IPS-NIHi7 (cell line): ENCODE data around the gene ETV7.
"Not testable (repeated sequence)": the region's sequence is repeated elsewhere in the genome, so short reads cannot be mapped to it uniquely, and the experiment has no call there.

Experiments
- DNase-seq: peaks from one replicate; pipeline ENCODE4 v3.0.0; 2012; ENCODE audit warnings: mixed read lengths; ENCODE audit errors: extremely low spot score

ETV7 gene

GRCh38 chr6:36340618-36341454, 46.6 kb downstream of the ETV7 start:
- DNase-seq = peak; percentile 81

- DNase-seq = no peak
Observed at GRCh38 chr6:36340306-36340617, 47.2 kb downstream of the ETV7 start.

DNA sequence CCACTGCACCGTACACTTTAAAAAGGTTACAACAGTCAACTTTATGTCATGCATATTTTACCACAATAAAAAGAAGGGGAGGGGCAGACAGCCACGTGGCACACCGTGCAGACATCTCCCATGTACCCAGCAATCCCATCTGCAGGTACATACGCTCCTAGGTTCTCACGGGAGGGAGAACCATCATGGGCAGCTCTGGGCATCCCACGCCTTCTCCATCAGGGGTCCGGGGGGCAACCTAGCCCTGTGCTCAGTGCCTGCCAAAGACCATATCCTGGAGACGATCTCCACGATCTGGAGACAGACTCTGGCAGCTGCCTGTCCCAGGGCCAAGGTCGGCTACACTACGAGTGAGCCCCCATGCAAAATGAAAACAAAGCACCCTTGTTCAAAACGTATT, 48.3 kb downstream of the ETV7 start:
- no peak for DNase-seq

- not testable (repeated sequence) for DNase-seq
Observed at GRCh38 chr6:36338223-36338622, 49.2 kb downstream of the ETV7 start.

GRCh38 chr6:36337814-36338213, 49.7 kb downstream of the ETV7 start:
- no peak for DNase-seq

- DNase-seq = no peak
Observed at GRCh38 chr6:36336779-36337241, 50.7 kb downstream of the ETV7 start, which contains the start of gene BNIP5. Gene BNIP5, minus strand, starts transcription at chr6:36336888. Its CDS starts 6,198 bp downstream, at chr6:36330690.

GRCh38 chr6:36336208-36336710, 51.2 kb downstream of the ETV7 start:
- no peak for DNase-seq

DNA sequence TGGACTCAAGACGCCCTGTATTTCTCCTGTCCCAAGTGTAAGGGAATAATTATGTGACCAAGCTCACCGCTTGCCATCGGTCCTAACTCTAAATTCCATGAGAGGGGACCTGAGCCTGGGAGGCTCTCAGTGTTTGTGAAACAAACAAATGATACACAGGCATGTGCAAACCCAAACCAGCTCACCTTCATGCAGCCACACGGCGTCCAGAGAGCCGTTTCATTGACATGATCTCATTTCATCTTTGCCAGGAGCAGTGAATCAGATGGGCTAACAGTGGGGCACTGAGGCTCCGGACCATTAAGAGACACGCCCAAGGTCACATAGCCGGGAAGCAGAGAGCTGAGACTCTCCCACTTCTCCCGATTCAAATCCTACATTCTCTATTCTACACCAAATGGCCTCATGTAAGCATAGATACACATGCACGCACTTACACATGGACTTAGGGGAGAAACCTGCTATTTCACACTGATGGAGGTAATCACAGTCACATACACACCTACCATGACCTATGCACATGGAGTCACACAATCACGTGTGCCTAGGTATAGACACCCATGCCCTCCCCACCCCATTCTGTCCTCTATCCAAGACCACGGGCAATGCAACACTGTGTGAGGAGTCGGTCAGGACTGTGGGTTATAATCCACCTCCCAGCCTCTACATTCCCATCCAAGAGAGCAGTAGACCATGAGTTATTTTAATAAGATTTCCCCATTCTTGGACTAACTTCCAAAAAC, 51.8 kb downstream of the ETV7 start:
- DNase-seq = no peak

- no peak for DNase-seq
Observed at GRCh38 chr6:36334832-36335459, 52.5 kb downstream of the ETV7 start.

- no peak for DNase-seq
Observed at GRCh38 chr6:36333931-36334725, 53.3 kb downstream of the ETV7 start.

GRCh38 chr6:36333171-36333895, 54.1 kb downstream of the ETV7 start:
- no peak for DNase-seq

DNA sequence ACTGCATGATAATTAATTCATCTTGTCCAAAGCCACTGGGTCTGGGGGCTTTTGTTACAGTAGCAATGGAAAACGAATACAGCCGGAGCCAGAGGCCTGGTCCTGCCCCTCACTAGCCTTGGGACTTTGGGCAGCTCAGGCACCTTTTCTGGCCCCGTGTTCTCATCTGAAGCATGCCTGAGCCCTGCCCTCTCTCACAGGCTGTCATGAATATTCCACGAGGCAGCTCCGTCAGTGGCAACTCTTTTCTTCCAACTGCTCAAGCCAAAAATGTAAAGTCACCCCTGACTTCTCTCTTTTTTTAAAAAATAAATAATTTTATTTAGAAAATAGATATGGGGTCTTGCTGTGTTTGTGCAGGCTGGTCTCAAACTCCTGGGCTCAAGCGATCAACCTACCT, 56.1 kb downstream of the ETV7 start:
- DNase-seq = no peak

- no peak for DNase-seq
Observed at GRCh38 chr6:36330366-36330765, 57.1 kb downstream of the ETV7 start.

DNA sequence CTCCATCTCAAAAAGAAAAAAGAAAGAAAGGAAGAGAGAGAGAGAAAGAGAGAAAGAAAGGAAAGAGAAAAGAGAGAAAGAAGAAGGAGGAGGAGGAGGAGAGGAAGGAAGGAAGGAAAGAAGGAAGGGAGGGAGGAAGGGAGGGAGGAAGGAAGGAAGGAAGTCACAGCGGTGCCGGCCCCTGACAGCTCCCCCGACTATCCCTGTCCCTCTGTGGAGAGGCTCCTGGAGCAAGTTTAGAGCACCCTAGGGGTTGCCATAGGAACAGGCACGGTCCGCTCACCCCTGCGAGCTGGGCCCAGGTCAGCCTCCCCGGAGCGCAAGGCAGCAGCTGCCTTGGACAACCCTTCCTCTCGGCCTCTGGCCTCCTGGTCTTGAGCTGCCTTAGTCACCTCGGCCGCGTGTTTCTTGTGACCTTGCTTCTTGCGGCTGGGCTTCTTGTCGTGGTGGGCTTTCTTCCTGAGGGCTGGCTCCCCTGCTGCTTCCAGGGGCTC, 57.6 kb downstream of the ETV7 start:
- peak; percentile 70 for DNase-seq

DNA sequence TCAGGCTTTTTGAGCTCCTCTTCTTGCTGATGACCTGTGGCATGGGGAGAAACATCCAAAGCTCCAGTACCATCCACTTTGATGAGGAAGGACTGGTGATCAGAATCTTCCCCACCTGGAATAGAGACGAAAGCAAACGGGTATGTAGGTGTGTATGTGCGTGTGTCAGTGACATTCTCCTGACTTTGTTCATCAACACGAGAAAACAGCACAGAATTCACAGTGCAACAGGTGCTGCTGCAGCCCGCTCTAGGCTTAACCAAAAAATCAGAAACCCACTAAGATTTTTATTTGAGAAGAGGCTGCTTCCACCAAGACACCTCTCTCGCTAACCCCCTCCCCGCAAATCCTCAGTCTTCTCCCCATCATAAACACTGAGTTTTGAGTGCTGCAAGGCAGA, 58.9 kb downstream of the ETV7 start:
- no peak for DNase-seq

DNA sequence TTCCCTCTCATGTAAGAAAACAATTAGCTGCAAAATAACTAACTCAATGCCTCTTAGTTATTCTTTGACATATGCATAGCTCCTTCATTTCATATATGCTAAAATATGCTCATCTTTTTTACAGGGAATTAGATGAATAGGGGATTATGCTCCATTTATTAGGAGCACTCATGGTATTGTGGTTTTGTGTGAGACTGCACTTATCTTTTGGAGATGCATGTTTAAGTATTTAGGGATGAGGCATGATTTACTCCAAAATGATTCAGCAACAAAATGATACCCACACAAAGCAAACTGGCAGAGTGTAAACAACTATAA, 59.6 kb downstream of the ETV7 start:
- DNase-seq = no peak

- no peak for DNase-seq
Observed at GRCh38 chr6:36327226-36327918, 60.1 kb downstream of the ETV7 start.

DNA sequence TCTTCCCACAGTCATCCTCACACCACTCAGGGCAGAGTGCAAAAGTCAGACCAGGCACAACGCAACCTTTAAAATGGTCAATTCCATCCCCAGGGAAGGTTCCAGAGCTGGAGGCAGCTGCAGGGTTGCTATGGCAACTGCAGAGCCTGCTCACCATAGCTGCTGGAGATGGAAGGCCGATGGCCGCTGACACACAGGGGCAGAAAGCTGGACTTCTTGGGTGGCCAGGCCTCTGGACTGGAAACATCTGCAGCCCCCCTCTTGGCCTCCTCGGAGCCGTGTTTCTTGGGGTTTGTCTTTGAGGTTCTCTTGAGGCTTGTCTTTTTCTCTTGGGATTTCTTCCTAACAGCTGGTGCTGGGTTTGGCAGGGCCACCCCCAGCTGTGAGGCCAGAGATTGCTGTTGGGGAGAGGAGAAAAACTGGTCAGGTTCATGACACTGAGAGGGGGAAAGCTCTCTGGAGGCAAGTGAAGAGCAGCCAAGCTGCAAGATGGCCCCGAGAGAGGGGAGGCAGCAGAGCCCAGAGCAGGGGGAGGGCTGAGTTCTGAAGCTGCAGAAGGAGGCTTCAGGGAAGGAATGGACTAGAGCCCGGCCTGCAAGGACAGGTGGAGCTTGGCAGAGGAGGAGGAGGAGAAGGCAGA, 61.0 kb downstream of the ETV7 start:
- DNase-seq = no peak

GRCh38 chr6:36324715-36325114, 62.8 kb downstream of the ETV7 start:
- DNase-seq = no peak

DNA sequence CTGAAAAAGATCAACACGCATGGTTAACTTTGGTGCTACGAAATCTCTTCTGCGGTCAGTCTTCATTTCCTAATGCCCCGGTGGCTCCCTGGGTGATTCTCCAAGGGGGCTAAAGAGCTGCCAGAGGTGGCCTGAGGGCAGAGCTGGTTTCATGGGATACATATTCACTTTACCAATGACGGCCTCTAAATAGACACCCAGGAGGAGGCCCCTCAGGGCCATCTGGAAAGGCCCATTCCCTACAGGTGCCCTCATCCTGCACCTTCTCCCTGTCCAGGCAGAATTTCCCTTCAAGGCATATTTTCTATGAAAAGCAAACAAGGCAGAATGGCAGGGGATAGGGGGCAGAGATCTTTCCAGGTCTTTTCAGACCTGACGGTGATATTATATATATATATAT, 63.3 kb downstream of the ETV7 start:
- no peak for DNase-seq
